Measurements from ENCODE around the gene PHF21B.

Gene PHF21B

DNA sequence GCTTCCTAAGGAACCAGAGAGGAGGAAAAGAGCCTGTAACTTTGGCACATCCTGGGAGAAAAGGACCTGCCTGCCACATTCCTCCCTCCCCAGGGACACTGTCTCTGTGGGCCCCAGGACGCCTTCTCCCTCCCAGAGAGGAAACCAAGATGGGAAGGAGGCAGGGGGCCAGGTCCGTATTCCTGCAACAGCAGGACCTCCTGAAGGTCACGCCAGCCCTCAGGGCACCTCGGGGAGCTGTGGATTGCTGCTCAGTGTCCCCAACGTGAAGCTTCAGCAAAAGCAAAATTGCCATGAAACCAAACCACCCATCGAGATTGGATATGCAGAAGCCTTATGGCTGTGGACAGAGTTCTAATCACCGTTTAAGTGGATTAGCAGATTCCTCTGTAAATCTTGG is 170.7 kb downstream of the PHF21B start:
- Histone ChIP-seq H3K27ac (no peak overlapping the region), H3K4me3 (no peak overlapping the region)
- no peak for DNase-seq (ENCODE audit: low spot score)
- TF ChIP-seq, protein P1, sequence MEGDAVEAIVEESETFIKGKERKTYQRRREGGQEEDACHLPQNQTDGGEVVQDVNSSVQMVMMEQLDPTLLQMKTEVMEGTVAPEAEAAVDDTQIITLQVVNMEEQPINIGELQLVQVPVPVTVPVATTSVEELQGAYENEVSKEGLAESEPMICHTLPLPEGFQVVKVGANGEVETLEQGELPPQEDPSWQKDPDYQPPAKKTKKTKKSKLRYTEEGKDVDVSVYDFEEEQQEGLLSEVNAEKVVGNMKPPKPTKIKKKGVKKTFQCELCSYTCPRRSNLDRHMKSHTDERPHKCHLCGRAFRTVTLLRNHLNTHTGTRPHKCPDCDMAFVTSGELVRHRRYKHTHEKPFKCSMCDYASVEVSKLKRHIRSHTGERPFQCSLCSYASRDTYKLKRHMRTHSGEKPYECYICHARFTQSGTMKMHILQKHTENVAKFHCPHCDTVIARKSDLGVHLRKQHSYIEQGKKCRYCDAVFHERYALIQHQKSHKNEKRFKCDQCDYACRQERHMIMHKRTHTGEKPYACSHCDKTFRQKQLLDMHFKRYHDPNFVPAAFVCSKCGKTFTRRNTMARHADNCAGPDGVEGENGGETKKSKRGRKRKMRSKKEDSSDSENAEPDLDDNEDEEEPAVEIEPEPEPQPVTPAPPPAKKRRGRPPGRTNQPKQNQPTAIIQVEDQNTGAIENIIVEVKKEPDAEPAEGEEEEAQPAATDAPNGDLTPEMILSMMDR (IDR thresholded peaks at IDR 0.05): no peak

DNA sequence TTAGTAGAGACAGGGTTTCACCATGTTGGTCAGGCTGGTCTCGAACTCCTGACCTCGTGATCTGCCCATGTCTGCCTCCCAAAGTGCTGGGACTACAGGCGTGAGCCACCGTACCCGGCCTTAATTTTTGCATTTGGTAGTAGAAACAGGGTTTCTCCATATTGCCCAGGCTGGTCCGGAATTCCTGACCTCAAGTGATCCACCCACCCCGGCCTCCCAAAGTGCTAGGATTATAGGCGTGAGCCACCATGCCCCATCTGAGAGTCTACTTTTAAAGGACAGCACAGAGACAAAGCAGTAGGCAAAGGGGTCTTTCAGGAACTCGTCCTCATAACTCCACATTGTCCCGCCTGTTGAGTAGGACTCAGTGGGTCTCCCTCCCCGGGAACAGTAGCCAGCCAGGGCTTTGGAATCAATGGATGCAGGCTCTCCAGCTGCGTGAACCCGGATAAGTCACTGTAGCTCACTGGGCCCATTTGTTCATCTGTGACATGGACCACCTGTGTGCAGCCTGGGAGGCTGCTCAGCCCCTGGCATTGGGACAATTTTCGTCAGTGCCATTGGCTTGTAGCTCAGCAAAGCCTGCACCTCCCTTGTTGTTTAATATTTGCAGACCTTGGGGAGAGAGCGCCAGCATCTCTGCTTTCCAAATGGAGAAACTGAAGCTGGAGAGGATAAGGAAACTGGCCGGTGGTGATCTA is 171.3 kb downstream of the PHF21B start:
- DNase-seq (ENCODE audit: low spot score): no peak
- H3K4me3 ChIP-seq: no peak overlapping the region
- TF ChIP-seq, protein P1 (IDR thresholded peaks at IDR 0.05): no peak
- H3K27ac ChIP-seq: no peak overlapping the region

DNA sequence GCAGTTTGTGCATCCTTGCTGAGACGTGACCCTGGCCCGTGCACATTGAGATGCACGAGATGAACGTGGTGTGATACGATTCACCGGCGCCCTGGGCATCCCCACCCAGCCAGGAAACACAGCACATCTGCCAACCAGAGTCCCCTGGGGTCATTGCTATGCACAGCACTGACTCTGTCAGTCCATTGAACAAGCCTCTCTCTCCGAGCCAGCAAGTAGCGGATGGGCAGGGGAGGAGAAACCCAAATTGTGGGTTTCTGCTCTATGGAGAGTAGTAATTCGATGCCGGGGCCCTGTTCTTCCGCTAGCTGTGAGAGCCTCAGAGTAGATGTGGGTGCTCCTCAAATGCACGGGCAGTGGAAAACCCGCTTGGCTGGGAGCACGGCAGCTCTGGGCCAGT is 172.3 kb downstream of the PHF21B start:
- Histone ChIP-seq H3K27ac (no peak overlapping the region), H3K4me3 (no peak overlapping the region)
- DNase-seq (ENCODE audit: low spot score): no peak
- TF ChIP-seq, protein P1 (IDR thresholded peaks at IDR 0.05): no peak

DNA sequence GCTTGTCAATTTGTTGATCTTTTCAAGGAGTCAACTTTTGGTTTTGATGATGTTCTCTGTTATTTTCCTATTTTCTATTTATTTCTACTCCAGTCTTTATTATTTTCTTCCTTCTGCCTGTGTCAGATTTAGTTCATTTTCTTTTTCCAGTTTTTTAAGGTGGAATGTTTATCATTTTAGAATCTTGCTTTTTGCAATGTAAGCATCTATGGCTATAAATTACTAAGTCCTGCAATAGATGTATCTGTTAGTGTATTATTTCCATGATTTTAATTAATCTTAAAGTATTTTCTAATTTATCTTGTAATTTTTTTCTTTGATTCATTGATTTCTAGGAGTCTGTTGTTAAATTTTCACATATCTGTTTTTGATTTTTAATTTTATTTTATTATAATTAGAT is 175.7 kb downstream of the PHF21B start:
- Histone ChIP-seq H3K4me3 (no peak overlapping the region), H3K27ac (no peak overlapping the region)
- TF ChIP-seq, protein P1 (IDR thresholded peaks at IDR 0.05): no peak
- DNase-seq (ENCODE audit: low spot score): no peak

DNA sequence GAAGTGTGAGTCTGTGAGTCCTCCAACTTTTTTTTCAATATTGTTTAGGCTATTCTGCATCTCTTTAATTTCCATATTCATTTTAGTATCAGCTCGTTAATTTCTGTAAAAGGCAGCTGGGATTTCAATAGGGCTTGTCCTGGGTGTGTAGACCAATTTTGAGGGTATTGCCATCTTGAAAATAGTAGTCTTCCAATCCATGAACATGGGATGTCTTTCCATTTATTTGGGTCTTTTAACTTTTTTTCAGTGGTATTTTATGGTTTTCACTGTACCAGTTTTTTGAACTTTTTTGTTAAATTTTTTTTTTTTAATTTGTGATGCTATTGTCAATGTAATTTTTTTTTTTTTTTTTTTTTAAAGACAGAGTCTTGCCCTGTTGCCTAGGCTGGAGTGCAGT is 177.9 kb downstream of the PHF21B start:
- TF ChIP-seq, protein P1 (IDR thresholded peaks at IDR 0.05): no peak
- H3K4me3 ChIP-seq: no peak overlapping the region
- no peak for DNase-seq (ENCODE audit: low spot score)
- no peak overlapping the region for H3K27ac ChIP-seq

All from coronary artery (tissue), 2 donors.